ENCODE results near the gene EVC. TPM values are rescaled to one million over a fixed set of nuclear protein-coding genes. Genes with fewer than 3 reads are reported as not detected.

EVC gene
- total RNA-seq, 1 donor from 2014 or later, result 5.3 TPM

- DNase-seq (no peak), ATAC-seq (ENCODE audit: poor library complexity) (no peak)
- intact Hi-C loops (cut with DNase I), result no loop called here
These were observed 61.7 kb downstream of the EVC start for GRCh38 chr4:5772528-5773270.

DNA sequence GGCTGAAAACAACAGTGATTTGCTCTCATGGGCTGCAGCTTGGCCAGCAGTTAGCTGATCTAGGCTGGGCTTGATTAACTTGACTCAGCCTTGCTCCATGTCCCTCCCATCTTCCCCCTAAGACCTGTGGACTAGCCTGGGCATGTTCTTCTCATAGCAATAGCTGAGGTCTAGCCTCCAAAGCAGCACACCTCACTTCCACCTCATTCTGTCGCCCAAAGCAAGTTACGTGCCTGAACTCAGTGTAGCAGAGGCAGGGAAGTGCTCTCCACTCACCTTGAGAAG lies 62.2 kb downstream of the EVC start:
- ATAC-seq (ENCODE audit: poor library complexity) (no peak), DNase-seq (no peak)
- intact Hi-C loops (cut with DNase I), result no loop called here

GRCh38 chr4:5774416-5775036 lies 63.5 kb downstream of the EVC start:
- ATAC-seq (ENCODE audit: poor library complexity) (no peak), DNase-seq (no peak)
- intact Hi-C loops (cut with DNase I), result no loop called here

DNA sequence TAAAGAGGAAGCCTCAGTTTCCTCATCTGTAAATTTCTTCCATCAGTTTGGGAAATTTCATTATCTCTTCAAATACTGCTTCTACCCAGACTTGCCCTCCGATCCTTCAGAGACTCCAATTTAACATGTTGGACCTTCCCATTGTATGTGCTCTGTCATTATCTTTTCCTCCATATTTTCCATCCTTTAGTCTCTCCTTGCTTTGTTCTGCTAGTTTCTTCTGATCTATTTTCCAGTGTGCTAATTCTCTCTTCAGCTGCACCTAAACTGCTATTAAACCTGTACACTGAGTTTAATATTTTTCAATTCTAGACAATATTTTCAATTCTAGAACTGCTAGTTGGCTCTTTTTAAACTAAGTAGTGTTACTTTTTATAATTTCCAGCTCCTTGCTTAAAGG lies 65.5 kb downstream of the EVC start:
- intact Hi-C loops (cut with DNase I), result no loop called here
- ATAC-seq (ENCODE audit: poor library complexity) (no peak), DNase-seq (no peak)

GRCh38 chr4:5780831-5781480 lies 70.0 kb downstream of the EVC start:
- intact Hi-C loops (cut with DNase I), result no loop called here
- ATAC-seq (ENCODE audit: poor library complexity) (no peak), DNase-seq (no peak)

DNA sequence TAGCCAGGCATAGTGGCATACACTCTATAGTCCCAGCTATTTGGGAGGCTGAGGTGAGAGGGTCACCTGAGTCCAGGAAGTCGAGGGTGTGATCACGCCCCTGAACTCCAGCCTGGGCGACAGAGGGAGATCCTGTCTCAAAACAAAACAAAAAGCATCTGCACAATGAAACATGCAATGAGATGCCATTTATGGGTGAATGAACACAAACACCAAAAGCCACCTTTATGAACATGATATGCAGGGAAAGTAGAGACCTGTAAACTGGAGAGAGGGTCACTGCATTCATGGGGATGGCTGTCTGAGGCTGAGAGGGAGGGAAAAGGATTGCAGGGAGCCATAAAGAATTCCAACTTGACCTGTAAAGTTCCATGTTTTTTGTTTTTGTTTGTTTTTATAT lies 70.7 kb downstream of the EVC start:
- ATAC-seq (ENCODE audit: poor library complexity), result no peak
- DNase-seq, result no peak
- intact Hi-C loops (cut with DNase I), result no loop called here

DNA sequence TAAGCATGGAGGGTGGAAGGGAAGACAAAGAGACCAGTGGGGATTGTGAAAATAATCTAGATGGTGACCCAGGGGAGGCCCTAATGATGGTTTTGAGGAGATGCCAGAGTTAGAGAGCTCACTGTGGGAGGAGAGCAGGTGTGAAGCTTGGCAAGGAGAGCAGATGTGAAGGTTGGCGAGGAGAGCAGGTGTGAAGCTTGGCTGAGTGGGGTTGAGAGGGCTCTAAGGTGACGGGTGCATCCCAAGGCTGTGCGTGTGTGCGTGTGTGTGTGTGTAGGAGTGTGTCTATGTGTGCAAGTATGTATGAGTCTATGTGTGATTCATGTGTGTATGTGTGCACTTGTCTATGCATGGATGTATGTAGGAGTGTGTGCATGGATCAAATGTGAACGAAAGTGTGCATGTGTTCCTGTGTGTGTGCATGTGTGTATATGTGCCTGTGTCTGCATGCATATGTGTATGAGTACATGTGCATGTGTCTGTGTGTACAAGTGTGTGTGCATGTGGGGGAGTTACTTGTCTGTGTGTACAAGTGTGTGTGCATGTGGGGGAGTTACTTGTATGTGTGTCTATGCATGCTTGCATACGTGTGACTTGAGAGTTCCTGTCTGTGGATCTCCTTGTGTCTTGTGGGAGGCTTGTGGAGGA lies 72.0 kb downstream of the EVC start:
- no peak for ATAC-seq (ENCODE audit: poor library complexity)
- DNase-seq, result no peak
- intact Hi-C loops (cut with DNase I), result no loop called here

DNA sequence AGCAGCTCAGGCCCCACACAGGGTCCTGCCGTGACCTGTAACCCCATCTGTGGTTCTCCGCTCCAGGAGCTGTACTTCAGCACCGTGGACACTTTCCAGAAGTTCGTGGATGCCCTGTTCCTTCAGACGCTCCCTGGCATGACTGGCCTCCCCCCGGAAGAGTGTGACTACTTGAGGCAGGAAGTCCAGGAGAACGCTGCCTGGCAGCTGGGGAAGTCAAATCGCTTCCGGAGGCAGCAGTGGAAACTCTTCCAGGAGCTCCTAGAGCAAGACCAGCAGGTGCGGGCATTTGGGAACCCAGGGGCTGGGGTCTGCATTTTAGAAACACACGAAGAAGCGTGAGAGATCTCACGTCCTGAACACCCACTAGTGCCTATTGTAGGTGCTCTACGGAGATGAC lies 72.5 kb downstream of the EVC start:
- no peak for DNase-seq

GRCh38 chr4:5784021-5784420 lies 73.0 kb downstream of the EVC start:
- DNase-seq, result no peak
- ATAC-seq (ENCODE audit: poor library complexity), result no peak
- intact Hi-C loops (cut with DNase I), result no loop called here

More for the DNA sequence above, 72.5 kb downstream of the EVC start:
- ATAC-seq (ENCODE audit: poor library complexity), result no peak
- intact Hi-C loops (cut with DNase I), result no loop called here

DNA sequence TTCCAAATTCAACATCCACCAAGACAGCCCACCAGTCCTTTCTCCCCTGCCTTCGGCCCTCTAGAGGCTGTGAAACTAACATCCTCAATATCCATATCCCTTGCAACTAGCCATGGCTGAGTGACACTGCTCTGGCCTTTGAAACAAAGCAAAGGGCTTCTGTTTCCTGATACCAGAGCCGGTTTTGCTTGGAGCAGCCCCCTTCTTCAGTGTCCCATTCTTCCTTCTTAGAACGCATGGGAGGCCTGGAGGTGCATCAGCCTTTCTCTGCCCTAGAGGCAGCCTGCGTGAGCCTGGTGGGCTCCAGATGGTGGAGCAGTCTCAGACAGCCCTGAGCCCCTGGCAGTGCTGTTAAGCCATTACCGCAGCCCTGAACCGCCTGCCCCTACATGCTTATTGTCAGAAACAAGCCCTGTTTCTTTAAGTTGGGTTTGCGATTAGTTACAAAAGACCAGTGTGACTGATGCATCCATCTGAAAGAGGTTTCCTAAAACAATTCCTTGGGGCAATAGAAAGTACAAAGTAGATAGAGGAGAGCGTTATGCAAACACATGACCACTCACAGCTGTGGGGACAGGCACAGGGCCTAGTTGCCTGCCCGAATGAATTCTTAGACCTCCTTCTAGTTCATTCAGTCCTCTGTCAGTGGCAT lies 74.1 kb downstream of the EVC start:
- DNase-seq (peak; percentile 57), ATAC-seq (ENCODE audit: poor library complexity) (peak; percentile 87)
- intact Hi-C loops (cut with DNase I), result no loop called here

DNA sequence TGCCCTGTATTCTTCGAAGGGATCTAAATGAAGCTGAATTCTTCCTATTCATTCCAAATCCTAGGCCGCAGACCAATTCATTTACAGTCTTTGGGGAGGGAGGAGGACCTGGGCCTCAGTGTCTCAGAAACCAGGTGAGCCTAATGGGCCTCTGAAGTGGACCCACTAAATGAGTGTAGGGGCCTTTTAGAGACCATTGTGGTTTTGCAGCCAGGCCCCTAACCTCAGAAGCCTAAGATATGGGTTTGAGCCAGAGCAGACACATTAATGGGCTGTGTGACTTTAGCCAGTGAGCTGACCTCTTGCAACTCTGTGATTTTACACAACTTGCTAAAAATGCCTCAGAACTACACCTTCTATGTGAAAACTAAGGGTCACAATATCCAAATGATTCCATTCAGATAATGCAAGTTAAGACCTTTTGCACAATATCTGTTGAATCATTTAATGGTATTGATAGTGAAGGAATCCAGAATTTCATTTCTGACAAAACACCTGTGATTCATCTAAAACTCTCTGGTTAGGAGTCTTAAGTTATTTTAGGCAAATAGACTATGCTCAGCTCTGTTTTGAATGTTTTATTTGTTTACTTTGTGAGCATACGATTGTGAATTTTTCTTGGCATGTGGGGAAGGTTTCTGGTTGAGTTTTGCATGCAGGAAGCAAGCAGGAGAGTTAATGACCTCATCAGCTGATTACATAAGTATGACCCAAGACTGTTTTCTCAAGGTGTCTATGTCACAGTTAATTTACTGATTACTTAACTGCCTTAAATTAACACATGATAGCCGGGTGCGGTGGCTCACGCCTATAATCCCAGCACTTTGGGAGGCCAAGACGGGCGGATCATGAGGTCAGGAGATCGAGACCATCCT lies 75.0 kb downstream of the EVC start:
- DNase-seq, result no peak
- intact Hi-C loops (cut with DNase I), result no loop called here

DNA sequence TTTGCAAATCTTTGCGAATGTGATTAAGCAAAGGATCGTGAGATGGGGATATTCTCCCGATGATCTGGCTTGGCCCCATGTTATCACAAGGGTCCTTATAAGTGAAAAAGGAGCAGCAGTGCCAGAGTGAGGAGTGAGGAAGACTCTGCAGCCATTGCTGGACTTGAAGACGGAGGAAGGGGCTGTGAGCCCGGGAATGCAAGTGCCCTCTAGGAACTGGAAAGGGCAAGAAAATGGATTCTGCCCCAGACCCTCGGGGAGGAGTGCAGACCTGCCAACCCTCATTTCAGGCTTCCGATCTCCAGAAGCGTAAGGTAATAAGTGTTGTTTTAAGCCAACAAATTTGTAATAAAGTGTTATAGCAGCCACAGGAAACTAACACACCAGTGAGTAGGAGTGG lies 76.3 kb downstream of the EVC start:
- ATAC-seq (ENCODE audit: poor library complexity), result no peak
- DNase-seq, result no peak
- intact Hi-C loops (cut with DNase I), result no loop called here

More for the DNA sequence above, 75.0 kb downstream of the EVC start:
- ATAC-seq (ENCODE audit: poor library complexity), result peak; percentile 67

DNA sequence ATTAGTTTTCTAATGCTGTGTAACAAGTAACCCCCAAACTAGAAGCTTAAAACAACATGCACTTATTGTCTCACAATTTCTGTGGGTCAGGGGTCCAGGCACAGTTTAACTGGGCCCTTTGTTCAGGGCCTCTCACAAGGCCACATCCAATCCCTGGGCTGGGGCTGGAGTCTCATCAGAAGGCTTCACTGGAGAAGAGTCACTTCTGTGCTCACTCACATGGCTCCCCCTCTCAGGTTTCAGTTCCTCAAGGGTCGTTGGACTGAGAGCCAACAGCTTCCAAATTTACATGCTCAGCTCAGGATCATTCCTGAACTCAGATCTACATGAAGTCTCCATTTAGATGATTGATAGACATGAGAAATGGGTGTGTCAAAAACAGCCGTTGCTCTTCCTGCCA lies 77.1 kb downstream of the EVC start:
- intact Hi-C loops (cut with DNase I), result no loop called here
- no peak for DNase-seq
- ATAC-seq (ENCODE audit: poor library complexity), result no peak

DNA sequence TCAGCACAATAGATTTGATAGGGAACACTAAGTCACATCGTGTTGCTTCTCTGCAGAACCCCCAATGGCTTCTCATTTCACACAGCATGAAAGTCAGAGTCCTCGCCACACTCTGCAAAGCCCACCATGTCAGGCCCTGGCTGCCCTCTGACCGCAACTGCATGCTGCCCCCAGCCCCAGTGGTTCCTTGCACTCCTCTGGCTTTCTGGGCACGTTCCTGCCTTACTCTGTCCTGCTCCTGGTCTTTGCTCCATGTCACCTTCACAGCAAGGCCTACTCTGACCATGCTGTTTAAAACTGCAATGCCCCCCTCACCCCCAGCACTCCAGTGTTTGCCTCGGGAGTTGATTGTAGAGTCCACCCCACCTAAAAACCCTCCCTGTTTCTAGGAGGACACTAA lies 78.1 kb downstream of the EVC start:
- DNase-seq (no peak), ATAC-seq (ENCODE audit: poor library complexity) (no peak)
- intact Hi-C loops (cut with DNase I), result no loop called here

DNA sequence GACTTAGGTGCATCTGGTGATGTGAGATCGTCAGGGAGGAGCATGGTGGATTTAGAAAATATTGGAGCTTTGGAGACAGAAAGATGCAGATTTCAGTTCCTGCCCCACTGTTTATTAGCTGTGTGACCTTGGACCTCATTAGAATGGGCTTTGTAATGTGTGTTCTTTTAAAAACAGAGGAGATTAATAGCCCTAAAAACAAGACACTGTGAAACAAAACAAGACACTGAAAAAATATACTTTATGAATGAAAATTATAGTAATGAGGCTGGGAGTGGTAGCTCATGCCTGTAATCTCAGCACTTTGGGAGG lies 79.5 kb downstream of the EVC start:
- intact Hi-C loops (cut with DNase I), result no loop called here
- no peak for ATAC-seq (ENCODE audit: poor library complexity)

GRCh38 chr4:5791654-5792053 lies 80.7 kb downstream of the EVC start:
- intact Hi-C loops (cut with DNase I), result no loop called here
- ATAC-seq (ENCODE audit: poor library complexity) (no peak), DNase-seq (no peak)

More for the DNA sequence above, 79.5 kb downstream of the EVC start:
- DNase-seq, result no peak

GRCh38 chr4:5793514-5793913 lies 82.5 kb downstream of the EVC start:
- ATAC-seq (ENCODE audit: poor library complexity) (no peak), DNase-seq (no peak)
- intact Hi-C loops (cut with DNase I), result no loop called here

DNA sequence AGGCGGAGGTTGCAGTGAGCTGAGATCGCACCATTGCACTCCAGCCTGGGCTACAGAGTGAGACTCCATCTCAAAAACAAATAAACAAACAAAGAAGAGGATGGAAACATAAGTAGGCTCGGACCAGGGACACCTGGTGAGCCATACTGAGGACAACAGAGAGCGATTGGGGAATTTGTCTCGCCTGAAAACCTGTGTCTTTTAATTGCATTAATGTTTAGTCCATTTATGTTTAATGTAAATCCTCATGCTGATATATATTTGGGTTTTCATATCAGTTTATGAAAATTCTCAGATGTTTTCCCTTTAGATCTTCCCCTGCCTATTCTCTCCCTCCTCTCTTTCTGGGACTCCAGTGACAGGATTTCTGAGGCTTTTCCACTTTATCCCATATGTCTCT lies 84.6 kb downstream of the EVC start:
- ATAC-seq (ENCODE audit: poor library complexity), result no peak
- intact Hi-C loops (cut with DNase I), result no loop called here
- no peak for DNase-seq

DNA sequence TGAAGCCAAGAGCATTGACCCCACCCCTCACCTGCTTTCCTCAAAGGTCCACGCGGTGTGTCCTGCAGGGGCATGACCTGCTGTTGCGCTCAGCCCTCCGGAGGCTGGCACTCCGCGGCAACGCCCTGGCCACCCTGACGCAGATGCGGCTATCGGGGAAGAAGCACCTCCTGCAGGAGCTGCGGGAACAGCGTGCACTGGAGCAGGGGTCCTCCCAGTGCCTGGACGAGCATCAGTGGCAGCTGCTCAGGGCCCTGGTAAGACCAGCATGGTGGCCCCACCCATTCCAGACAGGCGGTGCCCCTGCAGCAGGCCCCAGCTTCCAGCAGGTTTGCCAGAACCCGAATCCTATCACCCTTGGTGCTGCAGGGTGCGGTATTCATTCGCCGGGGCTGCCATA lies 86.0 kb downstream of the EVC start:
- intact Hi-C loops (cut with DNase I), result no loop called here
- ATAC-seq (ENCODE audit: poor library complexity) (no peak), DNase-seq (no peak)
